NCI-H345 (cell line): Measurements from ENCODE around the gene PAFAH2.
A peak's percentile ranks its signal among the peaks of the same experiment; 100 is the strongest.
"Not testable (repeated sequence)": the region's sequence is repeated elsewhere in the genome, so short reads cannot be mapped to it uniquely, and the experiment has no call there.

Experiments used
- DNase-seq: peaks from one replicate; lab custom pipeline; 2025; lab: John Stamatoyannopoulos, UW

PAFAH2 gene

GRCh38 chr1:26010825-26011224 is 13.0 kb upstream of the PAFAH2 start:
- DNase-seq: no peak

DNA sequence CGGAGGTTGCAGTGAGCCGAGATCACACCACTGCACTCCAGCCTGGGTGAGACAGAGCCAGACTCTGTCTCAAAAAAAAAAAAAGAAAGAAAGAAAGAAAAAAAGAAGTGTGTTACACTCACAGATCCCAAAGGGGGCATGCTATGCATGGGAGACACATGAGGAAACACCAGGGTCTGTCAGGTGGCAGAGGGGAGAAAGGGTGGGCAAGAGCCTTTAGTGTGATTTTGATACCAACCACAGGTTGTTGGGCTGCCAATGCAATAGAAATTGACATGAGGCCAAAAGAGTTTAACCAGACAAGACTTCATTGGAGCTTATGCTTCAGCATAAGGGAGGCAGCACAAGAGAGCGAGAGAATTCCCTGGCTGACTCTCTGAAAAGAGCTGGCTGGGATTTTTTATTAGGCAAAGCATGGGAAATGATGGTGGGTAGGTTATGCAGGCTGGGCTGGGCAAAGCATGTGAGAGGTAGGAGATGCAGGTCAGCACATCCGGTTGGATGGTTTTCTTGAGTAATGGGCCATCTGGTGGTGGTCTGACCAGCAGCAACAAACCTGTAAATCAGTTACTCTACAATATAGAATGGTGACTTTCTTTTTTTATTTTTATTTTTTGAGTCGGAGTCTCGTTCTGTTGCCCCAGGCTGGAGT is 12.1 kb upstream of the PAFAH2 start:
- no peak for DNase-seq

- no peak for DNase-seq
Observed at GRCh38 chr1:26006710-26007109, 8.8 kb upstream of the PAFAH2 start.

DNA sequence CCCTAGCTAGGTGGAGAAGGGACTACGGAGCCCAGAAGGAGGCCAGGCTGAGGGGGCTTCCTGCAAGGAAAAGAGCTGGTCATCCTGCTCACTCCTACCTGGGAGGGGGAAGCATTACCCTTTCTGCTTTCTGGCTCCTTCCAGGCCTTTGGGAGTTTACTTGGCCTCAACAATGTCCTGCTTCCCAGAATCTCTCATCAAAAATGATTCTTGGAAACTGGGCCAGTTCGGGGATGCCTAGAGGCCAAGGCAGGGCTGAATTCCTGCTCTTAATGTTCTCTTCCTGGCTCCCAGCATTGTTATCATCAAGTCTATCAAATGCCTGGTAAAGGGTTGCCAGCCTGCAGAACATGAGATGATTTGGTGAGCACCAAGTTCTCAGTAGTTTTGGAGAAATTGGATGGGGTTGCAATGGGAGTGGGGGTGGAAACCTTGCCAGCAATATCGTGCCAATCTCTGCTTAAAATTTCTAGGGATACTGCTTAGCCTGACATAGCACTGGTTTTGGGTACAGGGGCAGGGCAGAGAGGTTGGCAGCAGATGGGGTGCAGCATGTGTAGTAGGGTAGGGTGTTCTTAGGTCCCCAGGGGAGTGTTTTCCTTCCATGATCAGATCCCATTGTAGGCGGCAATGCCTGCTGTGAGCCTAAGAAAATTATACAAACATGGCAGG is 7.7 kb upstream of the PAFAH2 start:
- no peak for DNase-seq

DNA sequence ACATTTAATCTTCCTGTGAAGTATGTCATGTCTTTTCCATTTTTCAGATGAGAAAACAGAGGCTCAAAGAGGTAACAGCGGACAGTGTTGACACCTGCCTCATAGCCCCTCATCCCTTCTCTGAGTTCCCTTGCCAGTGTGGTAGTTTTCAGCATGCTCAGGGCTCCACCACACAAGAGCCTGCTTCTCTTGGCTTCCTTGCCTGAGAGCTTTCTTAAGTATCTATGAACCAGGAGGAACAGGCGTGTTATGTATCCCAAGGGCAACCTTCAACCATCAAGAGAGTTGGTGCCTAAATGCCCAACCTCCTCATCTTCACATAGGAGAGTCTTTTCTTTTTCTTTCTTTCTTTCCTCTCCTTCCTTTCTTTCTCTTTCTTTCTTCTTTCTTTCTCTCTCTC is 5.9 kb upstream of the PAFAH2 start:
- DNase-seq: no peak

GRCh38 chr1:26003262-26003661 is 5.4 kb upstream of the PAFAH2 start:
- DNase-seq: no peak

- DNase-seq: no peak
Observed at GRCh38 chr1:25999041-25999800, 1.4 kb upstream of the PAFAH2 start.

DNA sequence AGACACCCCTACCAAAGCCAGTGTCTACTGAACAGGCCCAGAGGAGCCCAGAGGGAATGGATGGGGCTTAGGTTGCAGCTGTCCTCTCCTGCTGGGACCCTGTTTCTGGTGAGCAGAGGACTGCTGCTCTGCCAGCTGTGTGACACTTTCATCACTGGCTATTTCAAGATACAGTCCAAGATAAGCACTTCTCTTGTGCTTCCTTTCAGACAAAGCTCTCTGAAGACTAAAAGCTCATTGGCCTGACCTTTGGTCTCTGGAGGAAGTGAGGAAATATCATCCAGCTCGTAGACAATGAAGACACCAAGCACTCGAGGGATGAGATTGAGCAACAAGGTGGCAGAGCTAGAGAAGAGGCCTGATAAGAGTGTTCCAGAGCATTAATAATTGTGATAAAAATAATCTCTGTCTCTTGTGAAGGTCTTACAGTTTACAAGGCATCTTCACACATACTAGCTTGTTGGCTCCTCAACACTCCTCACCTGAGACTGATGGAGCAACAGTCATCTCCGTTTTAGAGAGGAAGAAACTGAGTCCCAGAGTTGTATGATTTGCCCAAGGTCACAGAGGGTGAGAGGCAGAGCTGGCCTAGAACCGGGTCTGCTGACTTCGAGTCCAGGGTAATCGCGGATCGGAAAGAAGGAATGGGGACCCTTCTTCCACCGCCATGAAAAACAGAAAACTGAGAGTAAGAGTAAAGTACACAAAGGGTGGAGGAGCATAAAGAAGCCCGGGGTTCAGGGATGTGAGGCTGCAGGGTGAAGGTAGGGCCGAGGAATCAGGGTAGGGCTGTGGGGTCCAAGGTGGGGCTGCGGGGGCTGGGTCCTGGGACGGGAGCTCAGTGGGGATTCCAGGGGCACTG is 666 bp downstream of the PAFAH2 start:
- DNase-seq: peak; percentile 11

GRCh38 chr1:25994402-25995150 is 3.3 kb downstream of the PAFAH2 start:
- DNase-seq: no peak

DNA sequence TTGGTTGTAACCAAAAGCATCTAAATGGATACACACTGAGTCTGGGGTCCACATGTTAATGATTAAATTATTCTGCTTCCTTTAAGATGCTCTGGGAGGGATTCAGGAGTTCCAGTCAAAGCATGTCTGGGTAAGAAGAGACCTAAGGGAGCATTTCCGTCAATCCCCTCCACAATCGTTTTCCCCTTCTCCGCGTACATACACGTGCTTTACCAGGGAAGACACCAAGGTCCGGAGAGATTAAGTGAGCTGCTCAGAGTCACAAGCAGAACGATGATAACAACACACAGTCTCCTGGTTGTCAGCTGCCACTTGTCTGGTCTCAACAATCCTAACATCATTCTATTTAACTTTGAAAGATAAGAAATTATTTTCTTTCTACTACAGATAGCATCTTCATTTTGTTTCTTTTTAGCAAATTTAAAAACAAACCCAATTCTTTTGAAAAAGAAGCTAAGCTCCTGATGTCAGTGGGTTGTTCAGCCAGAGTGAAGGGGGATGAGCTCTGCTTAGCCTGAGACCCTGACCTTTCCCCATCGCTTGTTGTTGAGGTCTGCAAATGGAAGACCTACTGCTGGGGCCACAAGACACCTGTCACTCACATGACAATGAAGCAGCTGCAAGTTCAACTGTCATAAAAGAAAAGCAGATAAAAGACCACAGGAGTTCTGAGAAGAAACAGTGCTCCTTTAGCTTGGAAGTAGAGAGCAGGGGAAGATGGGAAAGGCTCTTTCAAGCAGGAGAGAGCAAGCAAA is 4.5 kb downstream of the PAFAH2 start:
- no peak for DNase-seq

DNA sequence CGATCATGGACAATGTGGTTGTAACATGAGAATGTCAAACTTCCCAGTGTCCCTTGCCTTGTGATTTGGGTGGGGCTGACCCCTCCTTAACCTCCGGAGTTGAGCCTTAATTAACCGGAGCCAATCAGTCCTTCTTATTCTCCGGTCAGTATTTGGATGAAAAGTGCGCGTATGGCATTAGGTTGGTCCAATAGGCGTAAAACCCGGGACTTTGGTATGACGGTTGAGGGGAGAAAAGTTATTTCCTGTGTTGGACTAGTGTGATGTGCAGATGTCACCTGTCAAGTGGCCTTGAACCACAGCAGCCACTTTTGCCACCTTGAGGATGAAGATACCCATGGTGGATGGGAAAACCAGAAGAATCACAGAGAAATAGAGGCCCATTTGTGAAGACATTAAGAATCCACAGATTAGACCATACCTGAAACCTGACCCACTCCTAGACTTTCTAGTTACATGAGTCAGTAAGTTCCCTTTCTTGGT is 5.1 kb downstream of the PAFAH2 start:
- no peak for DNase-seq

GRCh38 chr1:25991937-25992688 is 5.8 kb downstream of the PAFAH2 start:
- DNase-seq: no peak

- no peak for DNase-seq
Observed at GRCh38 chr1:25990702-25991395, 7.0 kb downstream of the PAFAH2 start.

- DNase-seq: no peak
Observed at GRCh38 chr1:25990251-25990650, 7.6 kb downstream of the PAFAH2 start.

- no peak for DNase-seq
Observed at GRCh38 chr1:25989440-25990234, 8.2 kb downstream of the PAFAH2 start.

- DNase-seq: no peak
Observed at GRCh38 chr1:25987951-25988350, 9.9 kb downstream of the PAFAH2 start.

DNA sequence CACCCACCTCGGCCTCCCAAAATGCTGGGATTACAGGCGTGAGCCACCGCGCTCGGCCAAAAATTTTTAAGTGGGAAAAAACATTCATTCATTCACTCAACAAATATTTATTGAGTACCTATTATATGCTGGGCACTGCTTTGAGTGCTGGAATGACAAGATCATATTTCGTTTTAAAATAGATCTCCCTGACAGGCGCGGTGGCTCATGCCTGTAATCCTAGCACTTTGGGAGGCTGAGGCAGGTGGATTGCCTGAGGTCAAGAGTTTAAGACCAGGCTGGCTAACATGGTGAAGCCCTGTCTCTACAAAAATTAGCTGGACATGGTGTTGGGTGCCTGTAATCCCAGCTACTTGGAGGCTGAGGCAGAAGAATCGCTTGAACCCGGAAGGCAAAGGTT is 11.1 kb downstream of the PAFAH2 start:
- not testable (repeated sequence) for DNase-seq

DNA sequence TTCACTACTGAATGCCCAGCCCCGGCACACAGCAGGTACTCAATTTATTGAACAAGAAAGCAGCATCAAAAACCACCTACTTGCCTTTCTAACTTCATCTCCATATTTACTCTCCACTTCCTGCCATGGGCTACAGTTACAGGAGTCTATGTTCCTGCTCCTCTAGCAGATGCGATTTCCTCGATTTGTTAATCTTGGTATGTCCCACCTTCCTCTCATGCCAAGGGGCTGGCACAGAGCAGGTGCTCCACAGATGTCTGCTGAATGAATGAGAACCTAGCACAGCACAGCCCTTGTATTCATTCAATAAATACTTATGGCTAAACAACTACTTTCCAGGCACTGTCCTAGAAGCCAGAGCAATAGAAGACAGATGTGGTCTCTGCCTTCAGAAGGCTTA is 12.2 kb downstream of the PAFAH2 start:
- no peak for DNase-seq
